ENCODE data around the gene ENPP1. TPM values are rescaled to one million over a fixed set of nuclear protein-coding genes. Genes with fewer than 3 reads are reported as not detected.

The ENPP1 gene
- total RNA-seq, 1 donor from 2014 or later = 32.4 TPM

GRCh38 chr6:131782764-131783163 lies 25.1 kb upstream of the ENPP1 start:
- TF ChIP-seq CTCF (IDR thresholded peaks at IDR 0.05; ENCODE audit: unreplicated experiment) = no peak
- no peak for DNase-seq (ENCODE audit: low spot score)
- Mint-ChIP-seq H3K27ac (ENCODE audit: unreplicated experiment) (no peak overlapping the region), H3K4me1 (ENCODE audit: unreplicated experiment) (no peaks in the 10 kb centered on the region), H3K36me3 (ENCODE audit: low read depth, unreplicated experiment) (no peaks in the 10 kb centered on the region), H3K9me3 (ENCODE audit: unreplicated experiment) (no peaks in the 10 kb centered on the region), H3K27me3 (ENCODE audit: unreplicated experiment) (no peaks in the 10 kb centered on the region), H3K4me3 (ENCODE audit: unreplicated experiment) (no peak overlapping the region)

- no peaks in the 10 kb centered on the region for H3K36me3 Mint-ChIP-seq (ENCODE audit: low read depth, unreplicated experiment)
- no peaks in the 10 kb centered on the region for H3K4me1 Mint-ChIP-seq (ENCODE audit: unreplicated experiment)
- H3K27ac Mint-ChIP-seq (ENCODE audit: unreplicated experiment) = no peak overlapping the region
- DNase-seq (ENCODE audit: low spot score) = no peak
- TF ChIP-seq CTCF (IDR thresholded peaks at IDR 0.05; ENCODE audit: unreplicated experiment) = no peak
- no peak overlapping the region for H3K4me3 Mint-ChIP-seq (ENCODE audit: unreplicated experiment)
- H3K9me3 Mint-ChIP-seq (ENCODE audit: unreplicated experiment) = no peaks in the 10 kb centered on the region
- no peaks in the 10 kb centered on the region for H3K27me3 Mint-ChIP-seq (ENCODE audit: unreplicated experiment)
Measured at GRCh38 chr6:131784561-131784960, 23.3 kb upstream of the ENPP1 start.

GRCh38 chr6:131787079-131787478 lies 20.7 kb upstream of the ENPP1 start:
- Mint-ChIP-seq H3K9me3 (ENCODE audit: unreplicated experiment) (no peaks in the 10 kb centered on the region), H3K27ac (ENCODE audit: unreplicated experiment) (no peak overlapping the region), H3K27me3 (ENCODE audit: unreplicated experiment) (no peaks in the 10 kb centered on the region), H3K4me3 (ENCODE audit: unreplicated experiment) (no peak overlapping the region), H3K36me3 (ENCODE audit: low read depth, unreplicated experiment) (no peaks in the 10 kb centered on the region), H3K4me1 (ENCODE audit: unreplicated experiment) (no peaks in the 10 kb centered on the region)
- no peak for DNase-seq (ENCODE audit: low spot score)
- no peak for TF ChIP-seq CTCF (IDR thresholded peaks at IDR 0.05; ENCODE audit: unreplicated experiment)

- DNase-seq (ENCODE audit: low spot score) = no peak
- no peak overlapping the region for H3K27ac Mint-ChIP-seq (ENCODE audit: unreplicated experiment)
- no peaks in the 10 kb centered on the region for H3K9me3 Mint-ChIP-seq (ENCODE audit: unreplicated experiment)
- no peak overlapping the region for H3K4me3 Mint-ChIP-seq (ENCODE audit: unreplicated experiment)
- no peaks in the 10 kb centered on the region for H3K27me3 Mint-ChIP-seq (ENCODE audit: unreplicated experiment)
- TF ChIP-seq CTCF (IDR thresholded peaks at IDR 0.05; ENCODE audit: unreplicated experiment) = no peak
- no peaks in the 10 kb centered on the region for H3K4me1 Mint-ChIP-seq (ENCODE audit: unreplicated experiment)
- no peaks in the 10 kb centered on the region for H3K36me3 Mint-ChIP-seq (ENCODE audit: low read depth, unreplicated experiment)
Measured at GRCh38 chr6:131787766-131788712, 19.8 kb upstream of the ENPP1 start.

GRCh38 chr6:131789219-131789618 lies 18.6 kb upstream of the ENPP1 start:
- DNase-seq (ENCODE audit: low spot score) = no peak
- no peaks in the 10 kb centered on the region for H3K9me3 Mint-ChIP-seq (ENCODE audit: unreplicated experiment)
- H3K27me3 Mint-ChIP-seq (ENCODE audit: unreplicated experiment) = no peaks in the 10 kb centered on the region
- no peaks in the 10 kb centered on the region for H3K4me1 Mint-ChIP-seq (ENCODE audit: unreplicated experiment)
- H3K36me3 Mint-ChIP-seq (ENCODE audit: low read depth, unreplicated experiment) = no peaks in the 10 kb centered on the region
- no peak overlapping the region for H3K27ac Mint-ChIP-seq (ENCODE audit: unreplicated experiment)
- no peak for TF ChIP-seq CTCF (IDR thresholded peaks at IDR 0.05; ENCODE audit: unreplicated experiment)
- H3K4me3 Mint-ChIP-seq (ENCODE audit: unreplicated experiment) = no peak overlapping the region
